GM21367 (cell line): ENCODE results near the gene AVPR1A.
"Not testable (repeated sequence)": the region's sequence is repeated elsewhere in the genome, so short reads cannot be mapped to it uniquely, and the experiment has no call there.

Experiments
- ATAC-seq: cut with Tn5 transposase; IDR thresholded peaks from one replicate; pipeline ENCODE4 v1.9.1; 2021; ENCODE audit not compliant: unreplicated experiment

Gene AVPR1A

GRCh38 chr12:63150713-63151622 lies at the start of gene AVPR1A:
Gene AVPR1A (minus strand): TSS chr12:63151201. CDS start chr12:63150836, 365 bp downstream.
- ATAC-seq, result no peak

GRCh38 chr12:63196168-63196567 lies 45.2 kb upstream of the AVPR1A start:
- ATAC-seq, result no peak

GRCh38 chr12:63179224-63179623 lies 28.2 kb upstream of the AVPR1A start:
- no peak for ATAC-seq

GRCh38 chr12:63170321-63170720 lies 19.3 kb upstream of the AVPR1A start:
- ATAC-seq, result no peak

- not testable (repeated sequence) for ATAC-seq
Observed at GRCh38 chr12:63167741-63168140, 16.7 kb upstream of the AVPR1A start.

GRCh38 chr12:63164911-63165310 lies 13.9 kb upstream of the AVPR1A start:
- no peak for ATAC-seq

GRCh38 chr12:63163541-63163940 lies 12.5 kb upstream of the AVPR1A start:
- ATAC-seq, result no peak

- ATAC-seq, result no peak
Observed at GRCh38 chr12:63155375-63155774, 4.4 kb upstream of the AVPR1A start.

GRCh38 chr12:63154560-63154959 lies 3.6 kb upstream of the AVPR1A start:
- no peak for ATAC-seq

GRCh38 chr12:63152321-63152700 lies 1.3 kb upstream of the AVPR1A start:
- no peak for ATAC-seq

- ATAC-seq, result peak; percentile 75
Observed at GRCh38 chr12:63151623-63152320, 771 bp upstream of the AVPR1A start.

GRCh38 chr12:63149909-63150712 lies 890 bp downstream of the AVPR1A start:
- no peak for ATAC-seq

GRCh38 chr12:63144556-63144955 lies 6.4 kb downstream of the AVPR1A start:
- ATAC-seq, result no peak

GRCh38 chr12:63138488-63138887 lies 12.5 kb downstream of the AVPR1A start:
- ATAC-seq, result no peak

- no peak for ATAC-seq
Observed at GRCh38 chr12:63133981-63134380, 17.0 kb downstream of the AVPR1A start.

- ATAC-seq, result no peak
Observed at GRCh38 chr12:63132201-63132600, 18.8 kb downstream of the AVPR1A start.

GRCh38 chr12:63129927-63130326 lies 21.1 kb downstream of the AVPR1A start:
- no peak for ATAC-seq

GRCh38 chr12:63124778-63125177 lies 26.2 kb downstream of the AVPR1A start:
- no peak for ATAC-seq

GRCh38 chr12:63103494-63104131 lies 47.4 kb downstream of the AVPR1A start:
- peak; percentile 58 for ATAC-seq

GRCh38 chr12:63101920-63102319 lies 49.1 kb downstream of the AVPR1A start:
- no peak for ATAC-seq

- ATAC-seq, result no peak
Observed at GRCh38 chr12:63098851-63099250, 52.1 kb downstream of the AVPR1A start.
